ENCODE measurements around the gene PON3. TPM values are rescaled to one million over a fixed set of nuclear protein-coding genes. Genes with fewer than 3 reads are reported as not detected.
"Not testable (repeated sequence)": the region's sequence is repeated elsewhere in the genome, so short reads cannot be mapped to it uniquely, and the experiment has no call there.

The PON3 gene
- total RNA-seq, 1 donor from 2014 or later = not detected

GRCh38 chr7:95389516-95389915 lies 6.7 kb downstream of the PON3 start:
- no peak overlapping the region for H3K27ac ChIP-seq (ENCODE audit: low read depth, low read length)
- H2AFZ ChIP-seq (ENCODE audit: low read depth, low read length) = no peak overlapping the region
- no peak for TF ChIP-seq CTCF (IDR thresholded peaks at IDR 0.05; ENCODE audit: insufficient read depth, low read depth, low read length)
- TF ChIP-seq EZH2 (IDR thresholded peaks at IDR 0.05; ENCODE audit: insufficient read depth, low read length) = no peak
- no peaks in the 10 kb centered on the region for H3K79me2 ChIP-seq (ENCODE audit: insufficient read depth, low read length)
- H3K27me3 ChIP-seq (ENCODE audit: insufficient read depth, low read length) = no peaks in the 10 kb centered on the region
- no peaks in the 10 kb centered on the region for H3K4me1 ChIP-seq (ENCODE audit: insufficient read depth, low read length)
- H3K9ac ChIP-seq (ENCODE audit: low read length) = no peak overlapping the region
- Mint-ChIP-seq H3K36me3 (ENCODE audit: low read depth, unreplicated experiment) (no peaks in the 10 kb centered on the region), H3K9me3 (ENCODE audit: unreplicated experiment) (peaks cover 6% of the 10 kb centered on the region), H3K4me3 (ENCODE audit: unreplicated experiment) (no peak overlapping the region), H3K4me1 (ENCODE audit: low read depth, unreplicated experiment) (no peaks in the 10 kb centered on the region), H3K27me3 (ENCODE audit: low read depth, unreplicated experiment) (peaks cover 3% of the 10 kb centered on the region), H3K27ac (ENCODE audit: unreplicated experiment) (no peak overlapping the region)
- no peak overlapping the region for H3K4me3 ChIP-seq (ENCODE audit: insufficient read depth, low read depth, low read length)
- no peaks in the 10 kb centered on the region for H3K36me3 ChIP-seq (ENCODE audit: insufficient read depth, low read length)
- H4K20me1 ChIP-seq (ENCODE audit: insufficient read depth, low read length) = no peaks in the 10 kb centered on the region
- H3K4me2 ChIP-seq (ENCODE audit: low read length) = no peak overlapping the region
- no peaks in the 10 kb centered on the region for H3K9me3 ChIP-seq (ENCODE audit: insufficient read depth, low read depth, low read length)
- FAIRE-seq (no peak), DNase-seq (ENCODE audit: low read depth) (no peak)

- H3K27me3 ChIP-seq (ENCODE audit: insufficient read depth, low read length); H3K27ac ChIP-seq (ENCODE audit: low read depth, low read length); H3K9ac ChIP-seq (ENCODE audit: low read length); H3K79me2 ChIP-seq (ENCODE audit: insufficient read depth, low read length); H3K4me1 Mint-ChIP-seq (ENCODE audit: low read depth, unreplicated experiment); H3K9me3 ChIP-seq (ENCODE audit: insufficient read depth, low read depth, low read length); H3K4me1 ChIP-seq (ENCODE audit: insufficient read depth, low read length); H3K4me2 ChIP-seq (ENCODE audit: low read length); H3K4me3 ChIP-seq (ENCODE audit: insufficient read depth, low read depth, low read length); H4K20me1 ChIP-seq (ENCODE audit: insufficient read depth, low read length); H3K27me3 Mint-ChIP-seq (ENCODE audit: low read depth, unreplicated experiment); H3K36me3 ChIP-seq (ENCODE audit: insufficient read depth, low read length); H3K4me3 Mint-ChIP-seq (ENCODE audit: unreplicated experiment); H2AFZ ChIP-seq (ENCODE audit: low read depth, low read length); H3K36me3 Mint-ChIP-seq (ENCODE audit: low read depth, unreplicated experiment); H3K27ac Mint-ChIP-seq (ENCODE audit: unreplicated experiment); FAIRE-seq; DNase-seq (ENCODE audit: low read depth): not testable (repeated sequence)
- peaks cover 45% of the 10 kb centered on the region for H3K9me3 Mint-ChIP-seq (ENCODE audit: unreplicated experiment)
Measured at GRCh38 chr7:95379457-95379856, 16.7 kb downstream of the PON3 start.

GRCh38 chr7:95376632-95377400 lies 19.4 kb downstream of the PON3 start:
- H3K4me2 ChIP-seq (ENCODE audit: low read length) = no peak overlapping the region
- no peaks in the 10 kb centered on the region for H3K79me2 ChIP-seq (ENCODE audit: insufficient read depth, low read length)
- FAIRE-seq (no peak), DNase-seq (ENCODE audit: low read depth) (no peak)
- H3K27me3 ChIP-seq (ENCODE audit: insufficient read depth, low read length) = no peaks in the 10 kb centered on the region
- TF ChIP-seq CTCF (IDR thresholded peaks at IDR 0.05; ENCODE audit: insufficient read depth, low read depth, low read length) (no peak), EZH2 (IDR thresholded peaks at IDR 0.05; ENCODE audit: insufficient read depth, low read length) (no peak)
- H3K9ac ChIP-seq (ENCODE audit: low read length) = no peak overlapping the region
- no peak overlapping the region for H3K27ac ChIP-seq (ENCODE audit: low read depth, low read length)
- Mint-ChIP-seq H3K36me3 (ENCODE audit: low read depth, unreplicated experiment) (peaks cover 1% of the 10 kb centered on the region), H3K27me3 (ENCODE audit: low read depth, unreplicated experiment) (no peaks in the 10 kb centered on the region), H3K4me1 (ENCODE audit: low read depth, unreplicated experiment) (peaks cover 5% of the 10 kb centered on the region), H3K9me3 (ENCODE audit: unreplicated experiment) (peaks cover 34% of the 10 kb centered on the region), H3K27ac (ENCODE audit: unreplicated experiment) (no peak overlapping the region), H3K4me3 (ENCODE audit: unreplicated experiment) (no peak overlapping the region)
- H3K4me3 ChIP-seq (ENCODE audit: insufficient read depth, low read depth, low read length) = no peak overlapping the region
- H4K20me1 ChIP-seq (ENCODE audit: insufficient read depth, low read length) = no peaks in the 10 kb centered on the region
- H2AFZ ChIP-seq (ENCODE audit: low read depth, low read length) = no peak overlapping the region
- H3K36me3 ChIP-seq (ENCODE audit: insufficient read depth, low read length) = no peaks in the 10 kb centered on the region
- no peaks in the 10 kb centered on the region for H3K4me1 ChIP-seq (ENCODE audit: insufficient read depth, low read length)
- H3K9me3 ChIP-seq (ENCODE audit: insufficient read depth, low read depth, low read length) = peaks cover 3% of the 10 kb centered on the region
